HG02943 (cell line): ENCODE data around the gene A3GALT2.
"Not testable (repeated sequence)": the region's sequence is repeated elsewhere in the genome, so short reads cannot be mapped to it uniquely, and the experiment has no call there.

ENCODE experiments used
- ATAC-seq: cut with Tn5 transposase; IDR thresholded peaks from one replicate; pipeline ENCODE4 v1.9.1; 2021; ENCODE audit warnings: mild to moderate bottlenecking, low read depth, moderate library complexity; ENCODE audit not compliant: unreplicated experiment

A3GALT2 gene

GRCh38 chr1:33296082-33296458 lies 24.8 kb downstream of the A3GALT2 start:
- ATAC-seq = no peak

GRCh38 chr1:33295450-33296081 lies 25.3 kb downstream of the A3GALT2 start:
- peak; percentile 84 for ATAC-seq

DNA sequence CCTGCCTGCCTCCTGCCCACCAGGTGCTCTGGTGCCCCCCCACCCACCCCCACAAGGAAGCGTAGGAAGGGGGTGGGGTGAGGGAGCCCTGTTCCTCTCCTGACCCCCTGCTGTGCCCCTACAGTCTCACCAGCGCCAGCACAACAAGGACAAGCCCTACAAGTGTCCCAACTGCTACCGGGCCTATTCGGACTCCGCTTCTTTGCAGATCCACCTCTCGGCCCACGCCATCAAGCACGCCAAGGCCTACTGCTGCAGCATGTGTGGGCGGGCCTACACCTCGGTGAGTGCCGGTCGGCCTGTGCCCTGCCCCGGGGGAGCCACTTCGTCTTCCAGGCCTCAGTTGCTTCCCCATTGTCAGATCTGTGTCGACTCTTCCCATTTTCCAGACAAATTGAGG lies 25.9 kb downstream of the A3GALT2 start:
- ATAC-seq = no peak

GRCh38 chr1:33294071-33295010 lies 26.6 kb downstream of the A3GALT2 start:
- ATAC-seq = no peak

- no peak for ATAC-seq
These were observed 28.1 kb downstream of the A3GALT2 start for GRCh38 chr1:33292726-33293340.

- ATAC-seq = not testable (repeated sequence)
These were observed 30.3 kb downstream of the A3GALT2 start for GRCh38 chr1:33290615-33291014.

DNA sequence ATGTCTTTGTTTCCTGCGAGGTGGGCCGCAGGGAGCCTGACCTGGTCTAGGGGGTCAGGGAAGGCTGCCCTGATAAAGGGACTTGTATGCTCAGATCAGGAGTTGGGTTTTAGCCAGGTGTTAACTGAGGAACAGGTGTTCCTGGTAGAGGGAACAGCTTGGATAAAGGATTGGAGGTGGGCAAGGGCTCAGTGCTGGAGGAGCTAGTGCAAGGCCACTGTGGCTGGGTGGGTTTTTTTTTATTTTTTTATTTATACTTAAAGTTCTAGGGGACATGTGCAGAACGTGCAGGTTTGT lies 31.1 kb downstream of the A3GALT2 start:
- ATAC-seq = no peak

DNA sequence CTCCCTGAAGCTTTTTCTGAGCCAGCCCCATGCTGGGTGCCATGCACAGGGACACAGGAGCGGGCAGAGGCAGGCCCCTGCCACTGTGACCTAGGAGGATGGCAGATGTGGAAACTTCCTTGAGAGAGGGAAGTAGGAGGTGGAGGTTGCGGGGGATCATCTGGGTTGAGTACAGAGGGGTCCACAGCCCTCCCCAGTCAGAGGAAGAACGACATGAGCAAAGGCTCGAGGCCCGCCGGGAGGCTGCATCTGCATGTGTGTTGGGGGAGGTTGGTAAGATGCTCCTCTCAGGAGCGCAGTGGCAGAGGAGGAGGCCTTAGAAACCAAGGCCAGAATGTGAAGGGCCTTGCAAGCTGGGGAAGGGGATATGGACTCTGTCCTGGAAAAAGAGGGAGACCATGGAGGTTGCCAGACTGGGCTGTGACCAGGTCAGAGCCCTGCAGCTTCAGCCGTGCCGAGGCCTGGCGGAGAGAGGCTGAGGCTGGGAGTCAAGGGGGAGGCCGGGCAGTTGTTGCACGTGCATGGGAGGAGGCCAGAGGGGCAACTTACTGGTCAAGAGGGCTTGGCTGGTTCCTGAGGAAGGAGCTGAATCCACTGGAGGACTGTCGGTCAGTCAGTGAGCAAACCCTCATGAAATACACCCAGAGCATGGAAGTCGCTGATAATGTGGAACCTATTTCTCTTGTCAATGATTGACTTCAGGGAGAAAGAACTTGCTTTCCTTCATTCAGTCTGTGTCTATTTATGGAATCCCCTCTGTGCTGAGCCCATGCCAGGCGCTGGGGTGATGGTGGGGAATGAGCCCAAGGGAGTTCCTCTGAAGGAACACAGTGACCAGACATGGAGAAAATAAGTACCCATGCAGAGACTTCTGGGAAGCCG lies 31.7 kb downstream of the A3GALT2 start:
- ATAC-seq = no peak

GRCh38 chr1:33287317-33287716 lies 33.6 kb downstream of the A3GALT2 start:
- no peak for ATAC-seq

DNA sequence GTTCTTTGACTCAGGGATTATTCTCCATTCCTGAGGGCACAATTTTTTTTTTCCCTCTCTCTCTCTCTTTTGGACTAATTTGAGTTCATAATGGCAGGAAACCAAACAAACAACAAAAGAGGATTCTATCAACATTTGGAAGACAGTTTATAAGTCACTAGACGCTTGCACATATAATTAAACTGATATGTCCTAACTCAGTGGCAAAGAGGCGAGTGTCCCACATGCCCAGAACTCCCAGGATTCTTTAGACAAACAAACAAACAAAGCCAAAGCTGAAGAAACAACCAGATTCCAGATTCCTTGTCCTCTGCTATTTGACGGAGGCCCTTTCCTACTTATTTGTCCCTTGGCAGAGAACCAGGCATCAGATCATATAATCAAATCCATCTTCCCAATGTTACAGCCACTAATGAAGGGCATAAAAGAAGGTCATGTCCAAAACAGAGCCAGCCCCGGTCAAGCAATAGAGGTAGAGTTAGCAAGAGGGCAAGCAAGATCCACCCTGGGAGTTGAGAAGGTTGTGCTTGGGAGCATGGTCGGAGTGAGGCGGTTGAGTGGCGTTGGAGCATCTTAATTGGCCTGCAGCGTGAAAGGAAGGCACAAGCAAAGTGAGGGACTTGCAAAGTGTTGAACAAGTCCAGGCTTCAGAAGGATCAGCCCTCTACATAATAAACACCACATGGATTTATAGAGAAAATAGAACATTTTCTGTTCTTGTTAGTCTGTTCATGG lies 34.3 kb downstream of the A3GALT2 start:
- ATAC-seq = no peak

- no peak for ATAC-seq
These were observed 36.8 kb downstream of the A3GALT2 start for GRCh38 chr1:33284049-33284448.

GRCh38 chr1:33282791-33283190 lies 38.1 kb downstream of the A3GALT2 start:
- no peak for ATAC-seq

GRCh38 chr1:33281554-33282303 lies 39.2 kb downstream of the A3GALT2 start:
- no peak for ATAC-seq

DNA sequence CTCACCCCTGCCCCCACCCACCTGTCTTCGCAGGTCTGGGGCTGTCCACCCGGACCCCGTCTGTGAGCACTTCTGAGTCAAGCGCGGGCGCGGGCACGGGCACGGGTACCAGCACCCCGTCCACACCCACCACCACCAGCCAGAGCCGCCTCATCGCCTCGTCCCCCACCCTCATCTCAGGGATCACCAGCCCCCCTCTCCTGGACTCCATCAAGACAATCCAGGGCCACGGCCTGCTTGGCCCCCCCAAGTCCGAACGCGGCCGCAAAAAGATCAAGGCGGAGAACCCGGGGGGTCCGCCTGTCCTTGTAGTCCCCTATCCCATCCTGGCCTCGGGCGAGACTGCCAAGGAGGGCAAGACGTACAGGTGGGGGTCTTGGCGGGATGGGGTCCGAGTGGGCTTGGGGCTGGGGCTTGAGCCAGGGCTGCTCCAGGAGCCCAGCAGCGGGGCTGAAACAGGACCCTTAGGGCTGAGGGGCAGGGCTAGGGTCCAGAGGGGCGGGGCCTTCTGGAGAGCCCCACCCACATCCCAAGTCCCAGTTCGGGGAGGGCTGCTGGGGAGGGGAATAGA lies 40.7 kb downstream of the A3GALT2 start:
- ATAC-seq = no peak

GRCh38 chr1:33277488-33278084 lies 43.3 kb downstream of the A3GALT2 start:
- ATAC-seq = no peak

- ATAC-seq = no peak
These were observed 44.2 kb downstream of the A3GALT2 start for GRCh38 chr1:33276573-33277298.

GRCh38 chr1:33275706-33276572 lies 45.0 kb downstream of the A3GALT2 start:
- ATAC-seq = no peak
